Muscle of leg (tissue), 11 donors: Measurements from ENCODE around the gene CARHSP1. TPM values are rescaled to one million over a fixed set of nuclear protein-coding genes. Genes with fewer than 3 reads are reported as not detected.
"Not testable (repeated sequence)": the region's sequence is repeated elsewhere in the genome, so short reads cannot be mapped to it uniquely, and the experiment has no call there.

Source experiments
- DNase-seq: peaks from one replicate; pipeline ENCODE4 v3.0.0; 2013
- H3K27ac ChIP-seq: one replicate; pipeline ENCODE4 v1.5.1; 2013; ENCODE audit warnings: mild to moderate bottlenecking, low read length, control low read depth
- H3K27me3 ChIP-seq: one replicate; pipeline ENCODE4 v1.6.1; 2013; ENCODE audit warnings: low read length; ENCODE audit not compliant: control insufficient read depth, insufficient read depth
- H3K36me3 ChIP-seq: one replicate; pipeline ENCODE4 v1.6.1; 2013; ENCODE audit warnings: low read length; ENCODE audit not compliant: control insufficient read depth, insufficient read depth
- H3K4me1 ChIP-seq: one replicate; pipeline ENCODE4 v1.6.1; 2013; ENCODE audit warnings: low read length; ENCODE audit not compliant: control insufficient read depth, insufficient read depth
- H3K4me3 ChIP-seq: one replicate; pipeline ENCODE4 v1.5.1; 2013; ENCODE audit warnings: low read length, control low read depth
- H3K9me3 ChIP-seq: replicated peaks from 2 replicates; pipeline ENCODE4 v1.6.1; 2013; ENCODE audit warnings: low read depth, low read length; ENCODE audit not compliant: control insufficient read depth
- WGBS: methylation state at CpG from one replicate; pipeline ENCODE4 v1.1.5; 2013; ENCODE audit warnings: missing lambda C conversion rate; ENCODE audit not compliant: insufficient coverage; 5-methylcytosine and 5-hydroxymethylcytosine counted together
- polyA plus RNA-seq, 8 donors: library from polyadenylated mRNA; unstranded; fragments of 120-200 nt; gene quantifications; one replicate each; pipeline versions ENCODE4 v1.2.1 to v1.2.3, GENCODE V29; 2013; ENCODE audit warnings: inconsistent platforms in 1 of 8, low replicate concordance in 1 of 8; ENCODE audit not compliant: insufficient read length in 8 of 8, insufficient read depth in 1 of 8
- total RNA-seq: library from RNA; stranded (reverse); fragments of 120-200 nt; gene quantifications from one replicate; pipeline ENCODE4 v1.2.4, GENCODE V29; 2013

Gene CARHSP1
- total and polyA plus RNA-seq, 9 donors, result 100 to 151 (median 134) TPM

GRCh38 chr16:8836797-8837196 is 32.0 kb downstream of the CARHSP1 start:
- 75% methylated on average over 3 of the region's 7 CpGs for WGBS
- H3K27me3 ChIP-seq, H3K36me3 ChIP-seq, H3K27ac ChIP-seq, DNase-seq, H3K4me3 ChIP-seq, H3K9me3 ChIP-seq, H3K4me1 ChIP-seq: not testable (repeated sequence)

- no peak for DNase-seq
- no peak overlapping the region for H3K27ac ChIP-seq
- H3K36me3 ChIP-seq, result peaks cover 37% of the 10 kb centered on the region
- WGBS, result 56% methylated on average over 14 of the region's 16 CpGs
- no peaks in the 10 kb centered on the region for H3K9me3 ChIP-seq
- no peaks in the 10 kb centered on the region for H3K4me1 ChIP-seq
- no peaks in the 10 kb centered on the region for H3K27me3 ChIP-seq
- H3K4me3 ChIP-seq, result no peak overlapping the region
Observed at GRCh38 chr16:8832717-8833105, 36.1 kb downstream of the CARHSP1 start.

- H3K9me3 ChIP-seq, result no peaks in the 10 kb centered on the region
- H3K36me3 ChIP-seq, result peaks cover 37% of the 10 kb centered on the region
- no peak for DNase-seq
- WGBS, result 51% methylated on average over 9 of the region's 18 CpGs
- no peaks in the 10 kb centered on the region for H3K4me1 ChIP-seq
- H3K27ac ChIP-seq, result no peak overlapping the region
- H3K27me3 ChIP-seq, result no peaks in the 10 kb centered on the region
- H3K4me3 ChIP-seq, result no peak overlapping the region
Observed at GRCh38 chr16:8831871-8832716, 36.7 kb downstream of the CARHSP1 start.

- H3K27me3 ChIP-seq, result no peaks in the 10 kb centered on the region
- H3K27ac ChIP-seq, result no peak overlapping the region
- H3K4me3 ChIP-seq, result no peak overlapping the region
- 100% methylated on average over 4 of the region's 9 CpGs for WGBS
- H3K36me3 ChIP-seq, result peaks cover 37% of the 10 kb centered on the region
- no peaks in the 10 kb centered on the region for H3K4me1 ChIP-seq
- DNase-seq, result no peak
- no peaks in the 10 kb centered on the region for H3K9me3 ChIP-seq
Observed at GRCh38 chr16:8831450-8831849, 37.4 kb downstream of the CARHSP1 start.

- no peak overlapping the region for H3K4me3 ChIP-seq
- WGBS, result 90% methylated on average over 5 of the region's 8 CpGs
- DNase-seq, result no peak
- H3K36me3 ChIP-seq, result peaks cover 37% of the 10 kb centered on the region
- H3K27ac ChIP-seq, result no peak overlapping the region
- no peaks in the 10 kb centered on the region for H3K4me1 ChIP-seq
- H3K9me3 ChIP-seq, result no peaks in the 10 kb centered on the region
- H3K27me3 ChIP-seq, result no peaks in the 10 kb centered on the region
Observed at GRCh38 chr16:8828541-8829165, 40.2 kb downstream of the CARHSP1 start.

GRCh38 chr16:8826278-8826879 is 42.4 kb downstream of the CARHSP1 start:
- WGBS, result 29% methylated on average over 1 of the region's 3 CpGs
- no peak overlapping the region for H3K4me3 ChIP-seq
- no peaks in the 10 kb centered on the region for H3K27me3 ChIP-seq
- peaks cover 46% of the 10 kb centered on the region for H3K36me3 ChIP-seq
- no peaks in the 10 kb centered on the region for H3K4me1 ChIP-seq
- no peak overlapping the region for H3K27ac ChIP-seq
- H3K9me3 ChIP-seq, result no peaks in the 10 kb centered on the region
- no peak for DNase-seq

- H3K4me1 ChIP-seq, result no peaks in the 10 kb centered on the region
- DNase-seq, result no peak
- peaks cover 46% of the 10 kb centered on the region for H3K36me3 ChIP-seq
- no peaks in the 10 kb centered on the region for H3K9me3 ChIP-seq
- H3K27ac ChIP-seq, result no peak overlapping the region
- no peaks in the 10 kb centered on the region for H3K27me3 ChIP-seq
- no peak overlapping the region for H3K4me3 ChIP-seq
- WGBS, result 100% methylated on average over 2 of the region's 3 CpGs
Observed at GRCh38 chr16:8822403-8822802, 46.4 kb downstream of the CARHSP1 start.

- no peaks in the 10 kb centered on the region for H3K4me1 ChIP-seq
- DNase-seq, result no peak
- WGBS, result no CpG with 5 or more reads among the region's 6 CpGs
- H3K9me3 ChIP-seq, result no peaks in the 10 kb centered on the region
- no peaks in the 10 kb centered on the region for H3K27me3 ChIP-seq
- peaks cover 58% of the 10 kb centered on the region for H3K36me3 ChIP-seq
- H3K27ac ChIP-seq, result no peak overlapping the region
- H3K4me3 ChIP-seq, result no peak overlapping the region
Observed at GRCh38 chr16:8819411-8820034, 49.3 kb downstream of the CARHSP1 start.

- Histone ChIP-seq H3K27ac (no peak overlapping the region), H3K4me3 (no peak overlapping the region)
Observed at GRCh38 chr16:8818504-8819270, 50.1 kb downstream of the CARHSP1 start.

More at GRCh38 chr16:8818504-8819270, 50.1 kb downstream of the CARHSP1 start:
- DNase-seq, result no peak
- H3K36me3 ChIP-seq, result peaks cover 66% of the 10 kb centered on the region
- H3K9me3 ChIP-seq, result no peaks in the 10 kb centered on the region
- H3K27me3 ChIP-seq, result no peaks in the 10 kb centered on the region
- 68% methylated on average over 5 of the region's 10 CpGs for WGBS
- no peaks in the 10 kb centered on the region for H3K4me1 ChIP-seq
